ENCODE measurements around the gene SKIC8. TPM values are rescaled to one million over a fixed set of nuclear protein-coding genes. Genes with fewer than 3 reads are reported as not detected.

Gene SKIC8
- total RNA-seq, 1 donor from 2014 or later: 76.2 TPM

- DNase-seq: no peak
Measured at GRCh38 chr15:78291052-78291451, 8.4 kb downstream of the SKIC8 start.

GRCh38 chr15:78290222-78290621 lies 9.2 kb downstream of the SKIC8 start:
- no peak for DNase-seq

GRCh38 chr15:78284758-78285157 lies 14.7 kb downstream of the SKIC8 start:
- DNase-seq: no peak

- DNase-seq: no peak
Measured at GRCh38 chr15:78282324-78282723, 17.1 kb downstream of the SKIC8 start.

GRCh38 chr15:78280319-78281072 lies 18.9 kb downstream of the SKIC8 start:
- DNase-seq: no peak

GRCh38 chr15:78276064-78276943 lies 23.1 kb downstream of the SKIC8 start:
- no peak for DNase-seq

- DNase-seq: no peak
Measured at GRCh38 chr15:78274994-78275393, 24.4 kb downstream of the SKIC8 start.

- no peak for DNase-seq
Measured at GRCh38 chr15:78272776-78273175, 26.6 kb downstream of the SKIC8 start.

GRCh38 chr15:78272316-78272715 lies 27.1 kb downstream of the SKIC8 start:
- no peak for DNase-seq

- DNase-seq: no peak
Measured at GRCh38 chr15:78266806-78267205, 32.6 kb downstream of the SKIC8 start.

- no peak for DNase-seq
Measured at GRCh38 chr15:78266229-78266628, 33.2 kb downstream of the SKIC8 start.

- peak; percentile 52 for DNase-seq
Measured at GRCh38 chr15:78265752-78266224, 33.6 kb downstream of the SKIC8 start.

- no peak for DNase-seq
Measured at GRCh38 chr15:78265137-78265460, 34.3 kb downstream of the SKIC8 start.

- DNase-seq: peak; percentile 66
Measured at GRCh38 chr15:78264304-78265136, 34.9 kb downstream of the SKIC8 start, which contains the start of gene DNAJA4. DNAJA4 (plus strand) TSS chr15:78264562; CDS start chr15:78264764, 202 bp downstream.

GRCh38 chr15:78263907-78264303 lies 35.5 kb downstream of the SKIC8 start:
- no peak for DNase-seq

- DNase-seq: no peak
Measured at GRCh38 chr15:78263351-78263781, 36.0 kb downstream of the SKIC8 start.

- no peak for DNase-seq
Measured at GRCh38 chr15:78261062-78261461, 38.3 kb downstream of the SKIC8 start.

- no peak for DNase-seq
Measured at GRCh38 chr15:78260489-78260888, 38.9 kb downstream of the SKIC8 start.

GRCh38 chr15:78259232-78259631 lies 40.2 kb downstream of the SKIC8 start:
- DNase-seq: no peak

- DNase-seq: no peak
Measured at GRCh38 chr15:78257681-78258080, 41.7 kb downstream of the SKIC8 start.

- DNase-seq: no peak
Measured at GRCh38 chr15:78256044-78256437, 43.4 kb downstream of the SKIC8 start.

- DNase-seq: no peak
Measured at GRCh38 chr15:78255421-78256043, 43.9 kb downstream of the SKIC8 start.
